ENCODE measurements around the gene MPP2.

Gene MPP2

DNA sequence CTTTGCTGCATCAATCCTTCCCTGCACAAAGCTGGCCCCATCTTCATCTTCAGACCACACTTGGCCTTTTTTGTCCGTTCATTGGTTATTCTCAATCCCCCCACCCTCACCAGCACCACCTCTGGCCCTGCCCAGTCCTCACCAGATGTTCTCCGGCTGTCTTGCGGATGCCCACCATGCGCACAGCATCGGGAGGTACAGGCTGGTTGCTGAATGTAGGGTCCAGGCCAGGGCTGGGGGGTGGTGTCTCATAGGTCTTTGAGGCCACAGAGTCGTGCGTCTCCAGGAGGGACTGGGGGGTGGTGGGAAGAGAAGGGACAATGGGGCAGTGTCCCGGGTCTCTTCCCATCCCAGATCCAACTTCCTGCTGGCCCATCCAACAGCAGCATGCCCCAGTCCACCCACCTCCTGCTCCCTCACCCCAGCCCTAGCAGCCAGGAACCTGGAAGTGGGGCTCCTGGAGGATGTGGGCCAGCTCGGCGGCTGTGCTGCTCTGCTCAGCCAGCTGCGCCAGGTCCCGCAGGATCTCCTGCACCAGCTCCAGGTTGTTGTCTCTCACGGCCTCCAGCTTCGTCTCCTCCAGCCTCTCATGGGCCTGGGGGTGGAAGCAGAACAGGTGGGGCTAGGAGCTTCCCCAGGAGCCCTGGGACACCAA lies 24.4 kb downstream of the MPP2 start:
- CTCF ChIA-PET = interaction anchor here (1.0 to 6.1 kb wide), 4 partner anchors 9 to 125 kb away, joined by 3 to 106 read pairs (median 30); no protein-coding TSS in a partner anchor
- H3K9me3 ChIP-seq (ENCODE audit: control insufficient read depth, insufficient read depth, low read depth, low read length) = no peaks in the 10 kb centered on the region
- TF ChIP-seq, protein P1, sequence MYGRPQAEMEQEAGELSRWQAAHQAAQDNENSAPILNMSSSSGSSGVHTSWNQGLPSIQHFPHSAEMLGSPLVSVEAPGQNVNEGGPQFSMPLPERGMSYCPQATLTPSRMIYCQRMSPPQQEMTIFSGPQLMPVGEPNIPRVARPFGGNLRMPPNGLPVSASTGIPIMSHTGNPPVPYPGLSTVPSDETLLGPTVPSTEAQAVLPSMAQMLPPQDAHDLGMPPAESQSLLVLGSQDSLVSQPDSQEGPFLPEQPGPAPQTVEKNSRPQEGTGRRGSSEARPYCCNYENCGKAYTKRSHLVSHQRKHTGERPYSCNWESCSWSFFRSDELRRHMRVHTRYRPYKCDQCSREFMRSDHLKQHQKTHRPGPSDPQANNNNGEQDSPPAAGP (tag by site-specific recombination; IDR thresholded peaks at IDR 0.05) = no peak
- no peak for TF ChIP-seq ZNF530 (tag by site-specific recombination; IDR thresholded peaks at IDR 0.05; ENCODE audit: low read depth)
- no peak for TF ChIP-seq SP7 (tag by site-specific recombination; IDR thresholded peaks at IDR 0.05)
- TF ChIP-seq ZNF292 (tag by site-specific recombination; IDR thresholded peaks at IDR 0.05; ENCODE audit: borderline replicate concordance, low read depth) = no peak
- no peak for TF ChIP-seq ZNF585B (tag by site-specific recombination; IDR thresholded peaks at IDR 0.05)
- no peak for TF ChIP-seq KLF16 (tag by site-specific recombination; IDR thresholded peaks at IDR 0.05)
- no peak for TF ChIP-seq ZNF202 (tag by site-specific recombination; IDR thresholded peaks at IDR 0.05; ENCODE audit: borderline replicate concordance)
- TF ChIP-seq, protein P2, sequence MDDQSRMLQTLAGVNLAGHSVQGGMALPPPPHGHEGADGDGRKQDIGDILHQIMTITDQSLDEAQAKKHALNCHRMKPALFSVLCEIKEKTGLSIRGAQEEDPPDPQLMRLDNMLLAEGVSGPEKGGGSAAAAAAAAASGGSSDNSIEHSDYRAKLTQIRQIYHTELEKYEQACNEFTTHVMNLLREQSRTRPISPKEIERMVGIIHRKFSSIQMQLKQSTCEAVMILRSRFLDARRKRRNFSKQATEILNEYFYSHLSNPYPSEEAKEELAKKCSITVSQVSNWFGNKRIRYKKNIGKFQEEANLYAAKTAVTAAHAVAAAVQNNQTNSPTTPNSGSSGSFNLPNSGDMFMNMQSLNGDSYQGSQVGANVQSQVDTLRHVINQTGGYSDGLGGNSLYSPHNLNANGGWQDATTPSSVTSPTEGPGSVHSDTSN (CRISPR knock-in tag; IDR thresholded peaks at IDR 0.05) = no peak
- TF ChIP-seq RBAK (tag by site-specific recombination; IDR thresholded peaks at IDR 0.05) = no peak
- TF ChIP-seq ZNF48 (tag by site-specific recombination; IDR thresholded peaks at IDR 0.05) = no peak
- no peak for TF ChIP-seq ZNF830 (tag by site-specific recombination; IDR thresholded peaks at IDR 0.05; ENCODE audit: low read depth)
- TF ChIP-seq, protein P3, sequence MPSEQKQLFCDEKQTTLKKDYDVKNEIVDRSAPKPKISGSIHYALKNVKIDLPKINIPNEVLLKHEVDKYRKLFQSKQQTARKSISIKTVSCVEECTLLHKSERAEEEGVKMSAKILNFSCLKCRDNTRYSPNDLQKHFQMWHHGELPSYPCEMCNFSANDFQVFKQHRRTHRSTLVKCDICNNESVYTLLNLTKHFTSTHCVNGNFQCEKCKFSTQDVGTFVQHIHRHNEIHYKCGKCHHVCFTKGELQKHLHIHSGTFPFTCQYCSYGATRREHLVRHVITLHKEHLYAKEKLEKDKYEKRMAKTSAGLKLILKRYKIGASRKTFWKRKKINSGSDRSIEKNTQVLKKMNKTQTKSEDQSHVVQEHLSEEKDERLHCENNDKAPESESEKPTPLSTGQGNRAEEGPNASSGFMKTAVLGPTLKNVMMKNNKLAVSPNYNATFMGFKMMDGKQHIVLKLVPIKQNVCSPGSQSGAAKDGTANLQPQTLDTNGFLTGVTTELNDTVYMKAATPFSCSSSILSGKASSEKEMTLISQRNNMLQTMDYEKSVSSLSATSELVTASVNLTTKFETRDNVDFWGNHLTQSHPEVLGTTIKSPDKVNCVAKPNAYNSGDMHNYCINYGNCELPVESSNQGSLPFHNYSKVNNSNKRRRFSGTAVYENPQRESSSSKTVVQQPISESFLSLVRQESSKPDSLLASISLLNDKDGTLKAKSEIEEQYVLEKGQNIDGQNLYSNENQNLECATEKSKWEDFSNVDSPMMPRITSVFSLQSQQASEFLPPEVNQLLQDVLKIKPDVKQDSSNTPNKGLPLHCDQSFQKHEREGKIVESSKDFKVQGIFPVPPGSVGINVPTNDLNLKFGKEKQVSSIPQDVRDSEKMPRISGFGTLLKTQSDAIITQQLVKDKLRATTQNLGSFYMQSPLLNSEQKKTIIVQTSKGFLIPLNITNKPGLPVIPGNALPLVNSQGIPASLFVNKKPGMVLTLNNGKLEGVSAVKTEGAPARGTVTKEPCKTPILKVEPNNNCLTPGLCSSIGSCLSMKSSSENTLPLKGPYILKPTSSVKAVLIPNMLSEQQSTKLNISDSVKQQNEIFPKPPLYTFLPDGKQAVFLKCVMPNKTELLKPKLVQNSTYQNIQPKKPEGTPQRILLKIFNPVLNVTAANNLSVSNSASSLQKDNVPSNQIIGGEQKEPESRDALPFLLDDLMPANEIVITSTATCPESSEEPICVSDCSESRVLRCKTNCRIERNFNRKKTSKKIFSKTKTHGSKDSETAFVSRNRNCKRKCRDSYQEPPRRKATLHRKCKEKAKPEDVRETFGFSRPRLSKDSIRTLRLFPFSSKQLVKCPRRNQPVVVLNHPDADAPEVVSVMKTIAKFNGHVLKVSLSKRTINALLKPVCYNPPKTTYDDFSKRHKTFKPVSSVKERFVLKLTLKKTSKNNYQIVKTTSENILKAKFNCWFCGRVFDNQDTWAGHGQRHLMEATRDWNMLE (tag by site-specific recombination; conservative IDR thresholded peaks at IDR 0.05; ENCODE audit: low read depth) = no peak
- TF ChIP-seq ZBTB1 (tag by site-specific recombination; IDR thresholded peaks at IDR 0.05) = no peak
- TF ChIP-seq, protein P4, sequence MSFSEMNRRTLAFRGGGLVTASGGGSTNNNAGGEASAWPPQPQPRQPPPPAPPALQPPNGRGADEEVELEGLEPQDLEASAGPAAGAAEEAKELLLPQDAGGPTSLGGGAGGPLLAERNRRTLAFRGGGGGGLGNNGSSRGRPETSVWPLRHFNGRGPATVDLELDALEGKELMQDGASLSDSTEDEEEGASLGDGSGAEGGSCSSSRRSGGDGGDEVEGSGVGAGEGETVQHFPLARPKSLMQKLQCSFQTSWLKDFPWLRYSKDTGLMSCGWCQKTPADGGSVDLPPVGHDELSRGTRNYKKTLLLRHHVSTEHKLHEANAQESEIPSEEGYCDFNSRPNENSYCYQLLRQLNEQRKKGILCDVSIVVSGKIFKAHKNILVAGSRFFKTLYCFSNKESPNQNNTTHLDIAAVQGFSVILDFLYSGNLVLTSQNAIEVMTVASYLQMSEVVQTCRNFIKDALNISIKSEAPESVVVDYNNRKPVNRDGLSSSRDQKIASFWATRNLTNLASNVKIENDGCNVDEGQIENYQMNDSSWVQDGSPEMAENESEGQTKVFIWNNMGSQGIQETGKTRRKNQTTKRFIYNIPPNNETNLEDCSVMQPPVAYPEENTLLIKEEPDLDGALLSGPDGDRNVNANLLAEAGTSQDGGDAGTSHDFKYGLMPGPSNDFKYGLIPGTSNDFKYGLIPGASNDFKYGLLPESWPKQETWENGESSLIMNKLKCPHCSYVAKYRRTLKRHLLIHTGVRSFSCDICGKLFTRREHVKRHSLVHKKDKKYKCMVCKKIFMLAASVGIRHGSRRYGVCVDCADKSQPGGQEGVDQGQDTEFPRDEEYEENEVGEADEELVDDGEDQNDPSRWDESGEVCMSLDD (tag by site-specific recombination; IDR thresholded peaks at IDR 0.05) = no peak
- TF ChIP-seq, protein P5, sequence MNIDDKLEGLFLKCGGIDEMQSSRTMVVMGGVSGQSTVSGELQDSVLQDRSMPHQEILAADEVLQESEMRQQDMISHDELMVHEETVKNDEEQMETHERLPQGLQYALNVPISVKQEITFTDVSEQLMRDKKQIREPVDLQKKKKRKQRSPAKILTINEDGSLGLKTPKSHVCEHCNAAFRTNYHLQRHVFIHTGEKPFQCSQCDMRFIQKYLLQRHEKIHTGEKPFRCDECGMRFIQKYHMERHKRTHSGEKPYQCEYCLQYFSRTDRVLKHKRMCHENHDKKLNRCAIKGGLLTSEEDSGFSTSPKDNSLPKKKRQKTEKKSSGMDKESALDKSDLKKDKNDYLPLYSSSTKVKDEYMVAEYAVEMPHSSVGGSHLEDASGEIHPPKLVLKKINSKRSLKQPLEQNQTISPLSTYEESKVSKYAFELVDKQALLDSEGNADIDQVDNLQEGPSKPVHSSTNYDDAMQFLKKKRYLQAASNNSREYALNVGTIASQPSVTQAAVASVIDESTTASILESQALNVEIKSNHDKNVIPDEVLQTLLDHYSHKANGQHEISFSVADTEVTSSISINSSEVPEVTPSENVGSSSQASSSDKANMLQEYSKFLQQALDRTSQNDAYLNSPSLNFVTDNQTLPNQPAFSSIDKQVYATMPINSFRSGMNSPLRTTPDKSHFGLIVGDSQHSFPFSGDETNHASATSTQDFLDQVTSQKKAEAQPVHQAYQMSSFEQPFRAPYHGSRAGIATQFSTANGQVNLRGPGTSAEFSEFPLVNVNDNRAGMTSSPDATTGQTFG (tag by site-specific recombination; IDR thresholded peaks at IDR 0.05; ENCODE audit: borderline replicate concordance) = no peak
- TF ChIP-seq YY1 (tag by site-specific recombination; IDR thresholded peaks at IDR 0.05) = no peak
- no peak for TF ChIP-seq ZNF211 (tag by site-specific recombination; IDR thresholded peaks at IDR 0.05; ENCODE audit: low read depth)
- H3K4me3 ChIP-seq (ENCODE audit: low read depth, low read length) = no peak overlapping the region
- H3K4me1 ChIP-seq (ENCODE audit: control insufficient read depth, insufficient read depth, low read length) = no peaks in the 10 kb centered on the region; the same call in 1 of the 2 replicates
- H3K36me3 ChIP-seq (ENCODE audit: control insufficient read depth in 2 of 2, insufficient read depth in 1 of 2, low read length in 2 of 2) = peaks cover 3 to 30% of the 10 kb centered on the region in 2 experiments; a peak in 2 of 3 replicates
- no peak overlapping the region for H3K27ac ChIP-seq (ENCODE audit: extremely low read depth, low read depth, low read length)
- POLR2A ChIA-PET = no interaction called here
